ELF-1 (cell line): ENCODE data around the gene DOCK7.
"Not testable (repeated sequence)": the region's sequence is repeated elsewhere in the genome, so short reads cannot be mapped to it uniquely, and the experiment has no call there.

Source experiments
- DNase-seq: peaks from one replicate; pipeline ENCODE4 v3.0.0-alpha.2; 2016; ENCODE audit warnings: low read depth, low spot score

Gene DOCK7, protein sequence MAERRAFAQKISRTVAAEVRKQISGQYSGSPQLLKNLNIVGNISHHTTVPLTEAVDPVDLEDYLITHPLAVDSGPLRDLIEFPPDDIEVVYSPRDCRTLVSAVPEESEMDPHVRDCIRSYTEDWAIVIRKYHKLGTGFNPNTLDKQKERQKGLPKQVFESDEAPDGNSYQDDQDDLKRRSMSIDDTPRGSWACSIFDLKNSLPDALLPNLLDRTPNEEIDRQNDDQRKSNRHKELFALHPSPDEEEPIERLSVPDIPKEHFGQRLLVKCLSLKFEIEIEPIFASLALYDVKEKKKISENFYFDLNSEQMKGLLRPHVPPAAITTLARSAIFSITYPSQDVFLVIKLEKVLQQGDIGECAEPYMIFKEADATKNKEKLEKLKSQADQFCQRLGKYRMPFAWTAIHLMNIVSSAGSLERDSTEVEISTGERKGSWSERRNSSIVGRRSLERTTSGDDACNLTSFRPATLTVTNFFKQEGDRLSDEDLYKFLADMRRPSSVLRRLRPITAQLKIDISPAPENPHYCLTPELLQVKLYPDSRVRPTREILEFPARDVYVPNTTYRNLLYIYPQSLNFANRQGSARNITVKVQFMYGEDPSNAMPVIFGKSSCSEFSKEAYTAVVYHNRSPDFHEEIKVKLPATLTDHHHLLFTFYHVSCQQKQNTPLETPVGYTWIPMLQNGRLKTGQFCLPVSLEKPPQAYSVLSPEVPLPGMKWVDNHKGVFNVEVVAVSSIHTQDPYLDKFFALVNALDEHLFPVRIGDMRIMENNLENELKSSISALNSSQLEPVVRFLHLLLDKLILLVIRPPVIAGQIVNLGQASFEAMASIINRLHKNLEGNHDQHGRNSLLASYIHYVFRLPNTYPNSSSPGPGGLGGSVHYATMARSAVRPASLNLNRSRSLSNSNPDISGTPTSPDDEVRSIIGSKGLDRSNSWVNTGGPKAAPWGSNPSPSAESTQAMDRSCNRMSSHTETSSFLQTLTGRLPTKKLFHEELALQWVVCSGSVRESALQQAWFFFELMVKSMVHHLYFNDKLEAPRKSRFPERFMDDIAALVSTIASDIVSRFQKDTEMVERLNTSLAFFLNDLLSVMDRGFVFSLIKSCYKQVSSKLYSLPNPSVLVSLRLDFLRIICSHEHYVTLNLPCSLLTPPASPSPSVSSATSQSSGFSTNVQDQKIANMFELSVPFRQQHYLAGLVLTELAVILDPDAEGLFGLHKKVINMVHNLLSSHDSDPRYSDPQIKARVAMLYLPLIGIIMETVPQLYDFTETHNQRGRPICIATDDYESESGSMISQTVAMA (N-terminal part only)

DNA sequence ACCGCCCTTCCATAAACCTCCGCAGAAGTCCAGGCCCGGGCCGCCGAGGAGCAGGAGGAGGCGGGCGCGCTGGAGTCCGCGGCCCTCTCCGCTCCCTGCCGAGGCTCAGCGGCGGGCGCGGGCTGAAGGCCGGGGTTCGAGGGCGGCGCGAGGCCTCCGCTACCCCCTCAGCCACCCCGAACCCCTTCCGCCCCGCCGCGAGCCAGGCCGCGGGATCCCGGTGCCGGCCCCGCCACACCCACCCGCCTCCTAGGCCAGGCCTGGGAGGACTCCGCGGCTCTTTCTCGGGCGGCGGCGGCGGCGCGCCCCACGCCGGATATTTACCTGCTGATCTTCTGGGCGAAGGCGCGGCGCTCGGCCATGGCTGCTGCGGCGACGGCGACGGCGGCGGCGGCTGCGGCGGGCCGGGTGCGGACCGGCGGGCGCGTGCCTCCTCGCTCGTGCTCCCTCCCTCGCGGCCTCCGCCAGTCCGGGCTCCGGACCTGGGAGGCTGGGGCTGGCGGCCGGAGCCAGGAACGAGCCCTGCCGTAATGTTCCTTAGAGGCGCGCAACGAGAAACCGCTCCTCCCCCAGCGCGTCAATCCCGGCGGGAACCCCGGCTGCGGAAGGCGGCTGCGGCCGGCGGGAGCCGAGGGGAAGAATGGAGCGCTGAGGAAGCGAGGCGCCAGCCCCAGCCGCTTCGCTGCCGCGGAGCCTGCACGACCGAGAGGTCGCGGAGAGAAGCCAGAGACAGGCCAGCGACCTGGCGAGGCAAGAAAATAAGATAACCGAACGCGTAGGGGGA lies at the start of gene DOCK7:
Gene DOCK7, minus strand, starts transcription at position 484 of the 784 bp plus-strand sequence. Its CDS starts 122 bp downstream, at position 362.
- DNase-seq, result peak; percentile 93

DNA sequence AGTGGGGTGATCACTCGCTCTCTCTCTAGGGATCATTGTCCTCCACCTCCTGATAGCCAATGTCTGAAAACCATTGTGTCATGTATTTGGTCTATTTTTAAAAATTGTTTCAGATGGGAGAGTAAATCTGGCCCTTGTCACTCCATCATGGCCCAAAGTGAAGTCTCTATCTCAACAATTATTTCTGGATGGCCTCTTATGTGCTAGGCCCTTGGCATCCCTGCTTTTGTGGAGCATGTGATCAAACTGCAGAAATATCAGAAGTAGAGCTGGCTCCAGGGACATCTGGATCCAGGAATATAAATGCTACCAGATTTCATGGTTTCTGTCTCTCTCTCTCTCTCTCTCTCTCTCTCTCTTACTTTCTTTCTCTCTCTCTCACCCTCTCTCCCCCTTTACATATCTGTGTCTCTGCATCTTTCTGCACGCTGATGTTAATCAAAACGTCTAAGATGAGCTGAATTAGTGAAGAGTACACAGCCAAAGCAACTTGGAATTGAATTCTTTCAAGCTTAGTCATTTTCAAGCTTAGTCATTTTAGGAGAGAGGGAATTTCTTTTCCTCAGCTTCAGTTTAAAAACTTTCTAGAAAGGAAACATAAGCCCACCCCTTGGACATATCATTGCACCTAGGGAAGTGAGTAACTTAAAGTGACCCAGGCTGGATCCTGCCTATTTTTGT lies 47.4 kb upstream of the DOCK7 start:
- no peak for DNase-seq

DNA sequence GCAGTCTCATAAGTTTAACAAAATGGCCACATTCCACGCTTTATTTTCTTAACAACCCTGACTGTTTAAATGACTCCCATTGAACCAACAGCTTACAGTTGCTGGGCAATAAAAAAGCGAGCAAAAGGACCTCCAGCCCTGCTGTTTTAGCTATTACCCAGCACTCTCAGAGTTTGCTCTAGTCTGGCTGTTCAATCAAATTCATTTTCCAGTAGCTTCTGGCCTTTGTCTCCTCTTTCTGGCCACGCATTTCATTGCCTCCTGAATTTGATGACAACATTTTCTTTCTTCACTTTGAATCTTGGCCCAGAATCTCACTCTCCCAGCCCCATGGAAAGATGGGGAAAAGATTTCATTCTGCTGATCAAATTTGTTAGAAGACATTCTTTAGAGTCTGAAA lies 44.1 kb upstream of the DOCK7 start:
- no peak for DNase-seq

DNA sequence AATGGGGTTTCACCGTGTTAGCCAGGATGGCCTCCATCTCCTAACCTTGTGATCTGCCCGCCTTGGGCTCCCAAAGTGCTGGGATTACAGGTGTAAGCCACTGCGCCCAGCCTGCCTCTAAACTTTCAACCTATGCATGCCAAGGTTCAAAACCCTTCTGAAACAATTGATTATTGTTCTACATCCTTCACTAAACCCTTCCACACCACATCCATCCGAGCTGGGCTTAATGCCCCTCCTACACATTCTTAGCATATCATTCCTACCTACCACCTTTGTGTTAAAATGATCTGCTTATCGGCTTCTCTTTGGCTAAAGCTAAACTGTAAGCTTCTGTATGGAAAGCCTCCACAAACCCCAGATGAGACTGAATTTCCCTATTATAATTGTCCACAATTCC lies 40.8 kb upstream of the DOCK7 start:
- DNase-seq, result peak; percentile 11

DNA sequence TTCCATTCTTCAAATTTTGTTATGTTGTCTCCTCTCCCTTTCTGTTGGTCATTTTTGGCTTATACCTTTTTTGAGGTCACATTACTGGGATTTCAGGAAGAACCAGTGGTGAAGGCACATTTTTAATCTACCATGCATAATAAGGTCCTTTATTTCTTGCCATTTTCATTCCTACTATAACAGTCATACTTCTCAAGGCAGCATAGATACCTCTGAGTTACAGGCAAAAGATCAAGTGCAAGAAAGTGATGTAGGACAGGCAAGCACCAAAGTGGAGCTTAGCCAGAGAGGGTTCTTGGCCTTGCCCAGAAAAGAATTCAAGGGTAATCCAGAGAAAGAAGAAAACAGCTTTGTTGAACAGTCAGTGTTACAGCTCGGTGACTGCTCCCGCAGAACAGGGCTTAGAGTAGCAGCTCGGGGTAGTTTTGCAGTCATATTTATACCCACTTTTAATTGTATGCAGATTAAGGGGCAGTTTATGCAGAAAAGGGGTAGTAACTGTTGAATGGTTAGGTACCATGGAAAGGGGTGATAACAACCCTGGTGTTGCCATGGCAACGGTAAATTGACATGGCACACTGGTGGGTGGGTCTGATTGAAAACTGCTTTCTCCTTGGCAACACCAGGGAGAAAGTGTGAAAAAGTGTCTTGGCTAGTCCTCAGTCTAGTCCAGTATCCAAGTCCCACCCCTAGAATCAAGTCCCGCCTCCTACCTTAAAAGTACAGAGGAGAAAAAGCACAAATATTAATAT lies 39.6 kb upstream of the DOCK7 start:
- peak; percentile 14 for DNase-seq

DNA sequence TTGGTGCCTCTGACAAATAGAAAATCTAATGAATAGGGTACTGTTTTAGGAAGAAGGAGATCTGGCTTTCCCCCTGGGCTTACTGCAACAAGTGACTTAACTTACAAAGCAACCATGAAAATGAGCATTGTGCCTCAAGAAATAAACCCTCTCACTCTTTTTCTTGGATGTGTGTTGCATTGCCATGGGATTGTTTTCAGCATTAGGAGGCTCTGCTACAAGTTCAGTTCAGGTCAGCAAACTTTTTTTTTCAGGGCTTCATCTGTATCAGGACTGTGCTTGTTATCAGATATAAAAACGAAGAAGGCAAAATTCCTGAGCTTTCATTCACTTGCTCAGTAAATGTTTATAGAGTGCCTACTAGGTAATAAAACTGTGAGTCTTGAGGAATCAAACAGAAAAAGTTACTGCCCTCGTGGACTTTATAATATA lies 37.8 kb upstream of the DOCK7 start:
- DNase-seq, result no peak

DNA sequence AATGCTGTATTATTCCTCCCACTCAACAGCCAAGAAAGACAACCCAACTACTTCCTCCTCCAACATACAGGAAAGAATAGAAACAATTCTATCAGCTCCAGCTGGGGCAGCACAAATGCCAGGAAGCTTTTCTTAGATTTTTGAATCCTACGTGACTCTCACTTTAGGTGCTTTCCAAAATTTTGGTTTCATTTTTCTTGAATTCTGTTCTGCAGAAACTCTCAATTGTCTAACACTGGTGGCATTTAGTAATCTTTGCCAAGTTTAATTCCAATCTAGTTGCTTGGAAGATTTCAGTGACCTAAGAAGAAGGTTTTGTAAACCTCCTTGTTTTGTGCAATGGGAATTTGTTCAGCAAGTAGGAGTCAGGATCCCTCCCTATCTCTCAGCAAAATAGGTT lies 37.1 kb upstream of the DOCK7 start:
- no peak for DNase-seq

DNA sequence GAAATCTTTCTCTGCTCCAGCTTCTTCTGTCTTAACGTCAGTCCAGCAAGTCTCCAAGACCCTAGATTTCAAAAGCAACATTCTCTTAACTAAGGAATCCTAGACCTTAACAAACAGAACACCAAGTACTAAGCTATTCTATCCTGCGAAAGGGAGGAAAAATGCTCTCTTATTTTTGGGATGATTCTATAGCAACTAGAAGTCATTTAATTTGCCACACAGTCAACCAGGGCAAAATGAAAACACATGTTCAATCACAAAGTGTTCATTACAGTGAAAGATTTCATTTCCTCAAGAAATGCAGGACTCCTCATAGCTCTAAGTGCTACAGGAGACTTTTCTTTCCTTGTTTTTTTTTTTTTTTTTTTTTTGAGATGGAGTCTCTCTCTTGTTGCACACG lies 36.2 kb upstream of the DOCK7 start:
- no peak for DNase-seq

DNA sequence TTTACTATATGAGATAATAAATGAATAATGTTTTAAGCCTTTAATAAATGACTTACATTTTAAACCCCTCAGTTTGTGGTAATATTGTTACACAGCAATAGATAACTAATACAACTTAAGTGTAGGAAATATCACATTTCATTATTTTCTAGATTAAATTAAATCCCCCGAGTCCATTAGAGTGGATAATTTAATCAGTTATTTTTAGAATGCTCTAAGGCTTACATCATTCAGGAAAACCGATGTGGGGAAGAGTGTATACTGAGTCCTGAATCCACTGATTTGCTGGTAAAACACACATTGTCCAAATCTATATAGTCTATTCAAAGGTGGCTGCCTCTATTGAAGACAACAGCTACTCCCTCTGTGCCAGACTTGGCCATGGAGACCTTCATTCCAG lies 35.7 kb upstream of the DOCK7 start:
- DNase-seq, result no peak

DNA sequence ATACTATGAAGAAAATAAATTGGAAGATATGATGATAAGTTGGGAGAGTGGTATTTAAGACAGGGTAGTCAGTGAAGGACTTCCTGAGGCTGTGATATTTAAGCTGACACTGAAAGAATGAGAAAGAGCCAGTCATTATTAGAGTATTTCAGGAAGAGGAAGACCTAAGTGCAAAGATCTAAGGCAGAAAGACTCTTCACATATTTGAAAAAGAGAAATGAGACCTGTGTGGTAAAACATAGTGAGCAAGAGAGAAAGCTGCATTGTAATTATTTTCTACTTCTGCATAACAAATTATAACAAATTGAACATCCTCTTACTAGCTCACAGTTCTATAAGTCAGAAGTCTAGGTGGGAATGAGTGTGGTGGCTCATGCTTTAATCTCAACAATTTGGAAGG lies 34.6 kb upstream of the DOCK7 start:
- no peak for DNase-seq

DNA sequence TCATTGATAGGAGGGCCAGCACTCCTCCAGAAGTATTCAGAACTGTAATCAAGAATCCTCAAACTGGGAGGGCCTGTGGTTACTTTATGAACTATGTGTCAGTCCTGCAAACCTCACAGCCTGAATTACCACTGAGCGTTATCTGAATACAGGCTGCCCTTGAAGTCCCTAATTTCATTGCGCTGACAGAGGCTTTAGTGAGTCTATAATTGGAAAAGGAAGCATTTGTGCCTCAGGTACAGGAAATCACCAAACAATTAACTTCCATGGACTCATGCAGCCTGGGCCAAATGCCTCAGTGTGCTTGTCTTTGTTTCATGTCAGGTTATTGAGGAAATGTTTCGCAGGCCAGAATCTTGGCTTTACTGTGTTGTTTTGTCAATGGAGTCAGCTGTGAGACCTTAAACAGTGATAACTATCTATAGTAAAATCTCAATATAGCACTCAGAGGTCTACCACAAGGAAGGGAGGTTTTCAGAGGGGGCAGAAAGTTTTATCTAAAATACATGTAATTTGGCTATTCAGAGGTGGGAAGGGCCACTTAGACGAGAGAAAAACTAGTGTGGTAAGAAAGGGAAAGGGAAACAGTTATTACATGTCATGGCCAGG lies 32.9 kb upstream of the DOCK7 start:
- DNase-seq, result peak; percentile 18

DNA sequence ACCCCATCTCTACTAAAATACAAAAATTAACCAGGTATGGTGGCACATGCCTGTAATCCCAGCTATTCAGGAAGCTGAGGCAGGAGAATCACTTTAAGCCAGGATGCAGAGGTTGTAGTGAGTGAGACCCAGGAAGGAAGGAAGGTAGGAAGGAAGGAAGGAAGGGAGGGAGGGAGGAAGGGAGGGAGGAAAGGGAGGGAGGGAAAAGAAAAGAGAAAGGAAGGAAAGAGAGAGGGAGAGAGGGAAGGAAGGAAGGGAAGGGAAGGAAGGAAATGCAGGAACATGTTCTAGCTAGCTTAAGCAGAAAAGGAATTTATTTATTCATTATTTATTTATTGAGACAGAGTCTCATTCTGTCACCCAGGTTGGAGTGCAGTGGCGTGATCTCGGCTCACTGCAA lies 30.2 kb upstream of the DOCK7 start:
- not testable (repeated sequence) for DNase-seq

DNA sequence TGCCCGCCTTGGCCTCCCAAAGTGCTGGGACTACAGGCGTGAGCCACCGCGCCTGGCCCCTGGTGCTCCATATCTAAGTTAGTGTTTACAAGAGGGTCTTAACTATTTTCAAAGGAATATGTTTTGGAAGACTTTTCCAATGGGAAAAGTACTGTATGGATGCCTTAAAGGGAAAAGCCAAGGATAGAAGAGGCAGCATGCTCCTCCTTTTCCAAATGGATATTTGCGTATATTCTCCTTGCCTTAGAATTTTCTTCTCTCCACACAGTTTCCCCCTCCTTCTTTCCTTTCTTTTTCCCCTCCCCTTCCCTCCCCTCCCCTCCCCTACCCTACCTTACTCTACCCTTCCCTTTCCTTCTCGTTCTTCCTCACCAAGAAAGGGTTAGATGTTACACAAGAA lies 29.3 kb upstream of the DOCK7 start:
- DNase-seq, result no peak

DNA sequence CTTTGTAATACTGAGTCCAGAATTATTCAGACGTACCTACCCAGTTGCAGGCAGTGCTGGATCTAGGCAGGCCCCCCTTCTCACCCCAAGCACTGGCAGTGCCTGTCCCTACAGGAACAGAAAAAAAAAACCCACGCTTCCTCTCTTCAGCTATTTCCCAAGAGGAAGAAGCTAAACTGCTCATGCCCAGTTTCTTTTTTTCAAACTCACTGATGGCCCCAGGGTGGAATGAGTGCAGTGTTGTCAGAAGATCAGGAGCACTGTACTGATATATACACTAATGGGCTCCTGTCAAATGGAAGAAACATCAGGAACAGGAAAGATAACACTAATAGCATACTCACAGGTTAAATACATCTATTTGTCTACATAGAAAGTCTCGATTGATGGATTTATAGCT lies 28.2 kb upstream of the DOCK7 start:
- DNase-seq, result peak; percentile 43

DNA sequence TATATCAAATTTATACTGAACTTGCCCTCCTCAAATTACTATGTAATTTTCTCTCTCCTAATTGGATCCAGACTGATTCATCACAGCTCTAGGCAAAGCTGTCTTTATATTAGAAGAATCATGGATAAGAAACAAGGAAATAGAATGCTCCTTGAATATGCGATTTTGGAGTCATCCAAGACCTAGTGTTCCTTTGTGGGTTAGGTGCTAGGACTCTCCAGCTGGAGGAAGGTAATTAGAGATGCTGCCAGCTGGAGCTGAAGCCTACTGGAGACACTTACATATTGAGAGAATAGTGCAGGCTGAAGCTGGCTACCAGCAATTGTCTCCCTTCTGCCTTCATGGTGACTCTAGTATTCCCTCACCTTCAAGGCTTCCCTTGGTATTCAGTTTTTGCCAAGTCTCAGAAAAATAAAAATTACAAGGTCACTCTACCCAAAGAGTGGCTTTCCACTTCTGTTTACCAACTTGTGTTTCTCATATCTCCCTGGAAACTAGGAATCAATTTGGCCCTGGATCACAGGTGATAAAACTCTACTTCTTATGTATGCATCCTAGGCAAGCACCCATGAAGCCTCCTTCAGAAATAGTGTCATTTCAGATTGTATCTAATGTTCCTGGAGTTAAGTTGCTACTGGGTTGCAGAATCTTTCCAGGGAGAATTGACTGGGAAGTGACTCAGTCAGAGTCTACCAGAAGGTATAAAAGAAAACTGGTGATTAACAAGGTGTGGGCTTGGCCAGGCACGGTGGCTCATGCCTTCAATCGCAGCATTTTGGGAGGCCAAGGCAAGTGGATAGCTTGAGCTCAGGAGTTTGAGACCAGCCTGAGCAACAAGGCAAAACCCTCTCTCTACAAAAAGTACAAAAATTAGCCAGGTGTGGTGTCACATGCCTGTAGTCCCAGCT lies 24.4 kb upstream of the DOCK7 start:
- DNase-seq, result no peak

DNA sequence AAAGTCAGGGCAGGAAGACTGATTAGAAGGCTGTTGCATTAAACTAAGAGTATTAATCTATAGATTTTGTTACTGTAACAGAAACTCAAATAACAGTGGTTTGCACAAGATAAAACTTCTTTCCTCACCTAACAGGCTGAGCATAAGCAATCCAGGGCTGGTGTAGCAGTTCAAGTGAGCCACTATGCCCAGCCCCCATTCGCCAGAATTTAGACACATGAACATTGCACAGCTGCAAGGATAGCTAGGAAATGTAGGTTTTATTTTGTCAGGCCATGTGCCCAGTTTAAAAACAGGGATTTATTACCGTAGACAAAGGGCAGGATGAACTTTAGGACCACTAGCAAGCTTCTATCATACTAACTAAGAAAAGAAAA lies 19.5 kb upstream of the DOCK7 start:
- DNase-seq, result no peak

DNA sequence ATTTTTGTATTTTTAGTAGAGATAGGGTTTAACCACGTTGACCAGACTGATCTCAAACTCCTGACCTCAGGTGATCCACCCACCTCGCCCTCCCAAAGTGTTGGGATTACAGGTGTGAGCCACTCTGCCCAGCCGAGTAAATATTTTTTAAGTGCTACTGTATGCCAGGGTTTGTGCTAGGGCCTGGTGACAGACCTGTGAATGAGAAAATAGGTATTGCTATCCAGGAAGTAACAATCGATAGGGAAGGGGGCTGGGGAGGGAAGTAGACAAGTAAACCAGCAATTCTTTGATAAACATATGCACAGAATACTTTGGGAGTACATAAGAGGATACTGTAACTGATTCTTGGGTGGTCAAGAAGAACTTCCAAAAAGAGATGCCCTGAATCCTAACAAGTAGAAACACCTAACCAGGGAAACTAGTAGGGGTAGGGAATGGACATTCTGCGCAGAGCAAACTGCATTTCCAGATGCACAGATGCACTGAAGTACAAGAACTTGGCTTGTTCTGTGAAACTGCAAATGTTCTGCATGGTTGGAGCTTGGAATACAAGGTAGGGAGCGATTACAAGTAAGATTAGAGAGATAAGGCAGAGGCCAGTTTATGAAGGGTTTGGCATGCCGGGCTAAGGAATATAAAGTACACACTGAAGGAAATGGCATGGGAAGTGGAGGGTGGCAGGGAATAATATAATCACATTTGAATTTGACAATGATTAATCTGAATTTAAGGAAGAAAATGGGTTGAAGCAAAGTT lies 19.0 kb upstream of the DOCK7 start:
- no peak for DNase-seq

DNA sequence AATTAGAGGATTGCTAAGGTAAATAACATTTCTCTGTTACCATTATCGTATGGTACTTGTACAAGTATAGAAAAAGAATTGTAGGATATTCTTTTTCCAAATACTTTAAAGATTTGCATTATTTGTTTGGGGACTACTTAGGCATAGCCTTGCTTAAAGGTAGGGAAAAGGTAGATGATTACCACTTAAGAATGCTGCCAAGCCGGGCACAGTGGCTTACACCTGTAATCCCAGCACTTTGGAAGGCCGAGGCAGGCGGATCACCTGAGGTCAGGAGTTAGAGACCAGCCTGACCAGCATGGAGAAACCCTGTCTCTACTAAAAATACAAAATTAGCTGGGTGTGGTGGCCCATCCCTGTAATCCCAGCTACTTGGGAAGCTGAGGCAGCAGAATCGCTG lies 10.0 kb upstream of the DOCK7 start:
- DNase-seq, result not testable (repeated sequence)
